ENCODE data around the gene HOXB2.

The HOXB2 gene

DNA sequence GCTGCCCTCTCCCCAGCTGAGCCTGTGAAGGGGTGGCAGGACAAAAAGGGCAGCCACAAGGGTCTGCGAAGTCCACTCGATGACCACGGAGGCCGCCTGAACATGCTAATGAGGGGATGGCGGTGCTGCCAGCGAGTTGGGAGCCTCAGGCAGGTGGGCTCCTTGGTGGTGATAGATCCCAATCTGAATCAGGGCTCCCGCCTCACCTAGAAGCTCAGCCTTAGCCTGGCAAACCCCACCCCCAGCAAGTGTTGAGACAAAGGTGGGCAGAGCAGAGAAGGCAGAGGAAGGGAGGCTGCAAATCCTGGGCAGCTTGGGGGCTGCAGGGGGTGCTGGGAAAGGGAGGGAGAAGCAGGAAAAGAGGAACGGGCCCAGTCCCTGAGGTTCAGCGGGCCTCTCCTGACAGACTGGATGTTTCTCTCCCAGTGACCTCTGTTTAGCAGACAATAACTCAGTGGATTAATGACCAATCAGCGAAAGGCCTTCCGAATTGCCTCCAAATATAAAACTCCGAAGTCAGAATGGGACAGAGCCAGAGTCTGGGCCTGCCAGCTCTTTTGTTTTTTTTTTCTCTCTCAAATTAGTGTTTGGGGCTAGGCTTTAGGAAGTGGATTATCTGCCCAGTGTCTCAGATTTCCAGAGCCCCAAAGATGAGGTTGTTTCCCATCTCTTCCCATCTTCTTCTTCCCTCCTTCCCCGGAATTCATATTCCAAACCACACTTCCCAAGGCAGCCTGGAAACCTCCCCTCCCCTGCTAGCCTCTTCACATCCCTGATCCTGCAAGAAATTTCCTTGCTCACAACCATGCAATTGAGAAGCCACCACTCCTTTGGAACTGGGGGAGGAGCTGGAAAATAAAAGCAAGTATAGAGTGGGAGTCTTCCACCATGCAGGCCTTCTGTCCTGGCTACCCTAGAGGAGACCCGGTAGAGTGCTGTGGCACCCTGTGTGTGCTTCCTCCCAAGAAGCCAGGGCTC lies 15.2 kb upstream of the HOXB2 start:
- TF ChIP-seq, protein P1, sequence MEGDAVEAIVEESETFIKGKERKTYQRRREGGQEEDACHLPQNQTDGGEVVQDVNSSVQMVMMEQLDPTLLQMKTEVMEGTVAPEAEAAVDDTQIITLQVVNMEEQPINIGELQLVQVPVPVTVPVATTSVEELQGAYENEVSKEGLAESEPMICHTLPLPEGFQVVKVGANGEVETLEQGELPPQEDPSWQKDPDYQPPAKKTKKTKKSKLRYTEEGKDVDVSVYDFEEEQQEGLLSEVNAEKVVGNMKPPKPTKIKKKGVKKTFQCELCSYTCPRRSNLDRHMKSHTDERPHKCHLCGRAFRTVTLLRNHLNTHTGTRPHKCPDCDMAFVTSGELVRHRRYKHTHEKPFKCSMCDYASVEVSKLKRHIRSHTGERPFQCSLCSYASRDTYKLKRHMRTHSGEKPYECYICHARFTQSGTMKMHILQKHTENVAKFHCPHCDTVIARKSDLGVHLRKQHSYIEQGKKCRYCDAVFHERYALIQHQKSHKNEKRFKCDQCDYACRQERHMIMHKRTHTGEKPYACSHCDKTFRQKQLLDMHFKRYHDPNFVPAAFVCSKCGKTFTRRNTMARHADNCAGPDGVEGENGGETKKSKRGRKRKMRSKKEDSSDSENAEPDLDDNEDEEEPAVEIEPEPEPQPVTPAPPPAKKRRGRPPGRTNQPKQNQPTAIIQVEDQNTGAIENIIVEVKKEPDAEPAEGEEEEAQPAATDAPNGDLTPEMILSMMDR (IDR thresholded peaks at IDR 0.05; ENCODE audit: control insufficient read depth, insufficient read depth, low read depth, low read length, missing control alignments) = no peak
- no peak overlapping the region for H3K4me3 ChIP-seq (ENCODE audit: control insufficient read depth, low read depth, low read length)

GRCh38 chr17:48559122-48559839 lies 14.4 kb upstream of the HOXB2 start:
- H3K4me3 ChIP-seq (ENCODE audit: control insufficient read depth, low read depth, low read length) = no peak overlapping the region
- no peak for DNase-seq (ENCODE audit: low read depth)
- TF ChIP-seq, protein P1 (IDR thresholded peaks at IDR 0.05; ENCODE audit: control insufficient read depth, insufficient read depth, low read depth, low read length, missing control alignments) = no peak

More for the DNA sequence above, 15.2 kb upstream of the HOXB2 start:
- no peak for DNase-seq (ENCODE audit: low read depth)

- no peak overlapping the region for H3K4me3 ChIP-seq (ENCODE audit: control insufficient read depth, low read depth, low read length)
- TF ChIP-seq, protein P1 (IDR thresholded peaks at IDR 0.05; ENCODE audit: control insufficient read depth, insufficient read depth, low read depth, low read length, missing control alignments) = no peak
- DNase-seq (ENCODE audit: low read depth) = no peak
Measured at GRCh38 chr17:48558831-48559121, 13.9 kb upstream of the HOXB2 start.

GRCh38 chr17:48558057-48558830 lies 13.3 kb upstream of the HOXB2 start:
- TF ChIP-seq, protein P1 (IDR thresholded peaks at IDR 0.05; ENCODE audit: control insufficient read depth, insufficient read depth, low read depth, low read length, missing control alignments) = no peak
- H3K4me3 ChIP-seq (ENCODE audit: control insufficient read depth, low read depth, low read length) = no peak overlapping the region
- DNase-seq (ENCODE audit: low read depth) = no peak

- H3K4me3 ChIP-seq (ENCODE audit: control insufficient read depth, low read depth, low read length) = no peak overlapping the region
- DNase-seq (ENCODE audit: low read depth) = no peak
- TF ChIP-seq, protein P1 (IDR thresholded peaks at IDR 0.05; ENCODE audit: control insufficient read depth, insufficient read depth, low read depth, low read length, missing control alignments) = no peak
Measured at GRCh38 chr17:48556576-48557401, 11.9 kb upstream of the HOXB2 start.

DNA sequence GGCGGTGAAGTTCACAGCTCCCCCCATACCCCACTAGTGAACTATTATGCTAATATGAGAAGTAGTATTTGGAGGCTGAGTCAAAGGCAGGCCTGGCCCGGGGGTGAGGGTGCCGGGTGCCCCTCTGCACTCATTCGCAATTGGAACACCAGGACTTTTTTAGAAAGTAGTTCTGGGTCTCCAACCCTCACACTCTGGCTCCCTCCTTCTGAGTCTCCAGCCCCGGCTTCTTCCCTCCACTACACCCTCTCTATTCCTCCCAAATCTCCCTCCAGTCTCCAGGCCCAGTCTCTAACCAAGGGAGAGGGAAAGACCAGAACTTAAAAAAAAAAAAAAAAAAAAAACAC lies 11.3 kb upstream of the HOXB2 start:
- DNase-seq (ENCODE audit: low read depth) = no peak
- H3K4me3 ChIP-seq (ENCODE audit: control insufficient read depth, low read depth, low read length) = no peak overlapping the region
- TF ChIP-seq, protein P1 (IDR thresholded peaks at IDR 0.05; ENCODE audit: control insufficient read depth, insufficient read depth, low read depth, low read length, missing control alignments) = no peak
